Panc1 (cell line): ENCODE measurements around the gene APOC3. TPM values are rescaled to one million over a fixed set of nuclear protein-coding genes. Genes with fewer than 3 reads are reported as not detected.

ENCODE experiments used
- ATAC-seq: fragments of 200-7000 bp; cut with Tn5 transposase; 2 replicates; pipeline ENCODE4 v1.9.1; 2020; ENCODE audit warnings: mild to moderate bottlenecking, moderate library complexity
- BruUV-seq: library from RNA; stranded (reverse); fragments of 400-500 nt; replicated peaks from 2 replicates; lab custom pipeline; 2021; lab: Mats Ljungman, UMichigan
- CTCF ChIA-PET: fragments of 300-600 bp; sonication (Branson Sonifier 250); formaldehyde crosslinking; loops from one replicate; lab custom pipeline; 2022; ENCODE audit warnings: antibody characterized with exemption; lab: Charles Lee
- POLR2A ChIA-PET: fragments of 300-600 bp; sonication (Branson Sonifier 250); formaldehyde crosslinking; loops from one replicate; lab custom pipeline; 2022; ENCODE audit warnings: antibody characterized with exemption; lab: Charles Lee
- DNase-seq: peaks from one replicate; pipeline ENCODE4 v3.0.0-alpha.2; 2010; ENCODE audit warnings: low read depth, low spot score
- H3K27ac ChIP-seq: 2 replicates; pipeline ENCODE4 v1.5.1; 2011; ENCODE audit warnings: mild to moderate bottlenecking, low read length, inconsistent platforms
- H3K27me3 ChIP-seq: fragments of 200-500 bp; sonication (Bioruptor generic); 2 replicates; pipeline ENCODE4 v1.6.0; 2014; ENCODE audit warnings: low read length, inconsistent platforms; ENCODE audit not compliant: control insufficient read depth, insufficient read depth
- H3K36me3 ChIP-seq: fragments of 200-500 bp; sonication (Bioruptor generic); 2 replicates; pipeline ENCODE4 v1.5.1; 2014; ENCODE audit warnings: inconsistent platforms, mild to moderate bottlenecking, low read length, moderate library complexity; ENCODE audit not compliant: control insufficient read depth, insufficient read depth
- H3K4me1 ChIP-seq: 2 replicates; pipeline ENCODE4 v1.5.1; 2011; ENCODE audit warnings: inconsistent platforms, mild to moderate bottlenecking, low read length, moderate library complexity; ENCODE audit not compliant: control insufficient read depth, insufficient read depth
- H3K4me3 ChIP-seq, 2 experiments: 2 replicates each; pipeline ENCODE4 v1.5.1; 2011 to 2012; ENCODE audit warnings: low read depth in 2 of 2, low read length in 2 of 2, mild to moderate bottlenecking in 2 of 2, inconsistent platforms in 1 of 2, moderate library complexity in 1 of 2
- H3K9me3 ChIP-seq: fragments of 200-500 bp; sonication (Bioruptor generic); 2 replicates; pipeline ENCODE4 v1.5.1; 2014; ENCODE audit warnings: low read depth, mild to moderate bottlenecking, inconsistent platforms, low read length, moderate library complexity; ENCODE audit not compliant: control insufficient read depth, insufficient read depth
- CTCF ChIP-seq: fragments of 450-650 bp; IDR thresholded peaks from 2 replicates; pipeline ENCODE4 v1.5.1; 2017; ENCODE audit warnings: mild to moderate bottlenecking
- POLR2AphosphoS5 ChIP-seq: IDR thresholded peaks from 2 replicates; pipeline ENCODE4 v1.6.1; 2012; ENCODE audit warnings: mild to moderate bottlenecking, low read depth, low read length, moderate library complexity
- REST ChIP-seq, 2 experiments: IDR thresholded peaks; 2 replicates each; pipeline ENCODE4 v1.6.1; 2011 to 2012; ENCODE audit warnings: low read depth in 2 of 2, control low read depth in 1 of 2, low read length in 1 of 2, mild to moderate bottlenecking in 1 of 2, moderate library complexity in 1 of 2; ENCODE audit not compliant: insufficient read depth in 1 of 2
- SIN3A ChIP-seq: IDR thresholded peaks from 2 replicates; pipeline ENCODE4 v1.6.1; 2012; ENCODE audit warnings: low read depth, mild to moderate bottlenecking, low read length, moderate library complexity, borderline replicate concordance; ENCODE audit not compliant: insufficient read depth
- TCF7L2 ChIP-seq: IDR thresholded peaks from 2 replicates; pipeline ENCODE4 v1.6.1; 2011; ENCODE audit warnings: mild to moderate bottlenecking, low read depth, low read length, inconsistent platforms
- in situ Hi-C: cut with HindIII; loops from 2 replicates; pipeline ENCODE4 v1.10.0; 2016; ENCODE audit warnings: low sequenced_read_pairs, low pct_unique_long_range_greater_than_20kb
- intact Hi-C: fragments of 100-400 bp; cut with micrococcal nuclease; formaldehyde crosslinking; loops from one replicate; pipeline ENCODE4 v1.10.0; 2022; ENCODE audit not compliant: unreplicated experiment
- total RNA-seq: library from RNA; stranded (reverse); gene quantifications from one replicate; pipeline ENCODE4 v1.2.1, GENCODE V29; 2021; ENCODE audit not compliant: unreplicated experiment

The APOC3 gene
- total RNA-seq, 1 experiment from 2014 or later = 1.2 TPM

GRCh38 chr11:116836632-116836991, 6.9 kb downstream of the APOC3 start:
- DNase-seq (no peak), ATAC-seq (no peak)
- ChIA-PET POLR2A (no interaction called here), CTCF (interaction anchor here (1.1 to 3.0 kb wide), 3 partner anchors 46 to 104 kb away, joined by 3 to 76 read pairs (median 4); partner anchors contain the start of gene APOA5)
- no peaks in the 10 kb centered on the region for H3K27me3 ChIP-seq
- no peaks in the 10 kb centered on the region for H3K9me3 ChIP-seq
- no peaks in the 10 kb centered on the region for H3K36me3 ChIP-seq
- H3K4me3 ChIP-seq = no peak overlapping the region
- peaks cover 4% of the 10 kb centered on the region; the same call in 1 of the 2 replicates for H3K4me1 ChIP-seq
- no peak overlapping the region for H3K27ac ChIP-seq
- no peak for TF ChIP-seq SIN3A
- no peak for TF ChIP-seq CTCF
- TF ChIP-seq TCF7L2 = no peak
- no peak for TF ChIP-seq REST (IDR thresholded peaks at IDR 0.05; ENCODE audit: insufficient read depth in 1 of 2, low read depth in 2 of 2, low read length in 1 of 2)
- no peak for TF ChIP-seq POLR2AphosphoS5
- no TSS peak for BruUV-seq
- in situ Hi-C loops = no loop called here
- intact Hi-C loops = loop anchor here (5.0 kb wide), 1 partner anchor 44 kb away; the partner anchor contains the start of gene APOA5

GRCh38 chr11:116837231-116838091, 7.8 kb downstream of the APOC3 start, which contains the start of gene APOA1:
APOA1 (minus strand) TSS chr11:116837622; CDS start chr11:116837387, 235 bp downstream.
- peaks cover 4% of the 10 kb centered on the region; the same call in 1 of the 2 replicates for H3K4me1 ChIP-seq
- ChIA-PET CTCF (interaction anchor here (0.5 to 3.0 kb wide), 2 partner anchors 47 to 268 kb away, joined by 3 to 76 read pairs; partner anchors contain the start of gene APOA5), POLR2A (no interaction called here)
- H3K27me3 ChIP-seq = no peaks in the 10 kb centered on the region
- intact Hi-C loops (loop anchor here (5.0 kb wide), 1 partner anchor 45 kb away; the partner anchor contains the start of gene APOA5), in situ Hi-C loops (no loop called here)
- no peak for ATAC-seq
- TF ChIP-seq REST (IDR thresholded peaks at IDR 0.05; ENCODE audit: insufficient read depth in 1 of 2, low read depth in 2 of 2, low read length in 1 of 2) = no peak
- no peak for TF ChIP-seq SIN3A
- TF ChIP-seq CTCF = no peak
- no peak for TF ChIP-seq TCF7L2
- no peak for TF ChIP-seq POLR2AphosphoS5
- no peaks in the 10 kb centered on the region for H3K36me3 ChIP-seq
- no peaks in the 10 kb centered on the region for H3K9me3 ChIP-seq
- H3K27ac ChIP-seq = no peak within 1 kb of the TSS
- H3K4me3 ChIP-seq = no peak within 1 kb of the TSS
- BruUV-seq = no TSS peak
- DNase-seq = no peak
